ENCODE data around the gene LYZL4.

Gene LYZL4

GRCh38 chr3:42375121-42375800 is 35.1 kb downstream of the LYZL4 start:
- DNase-seq: no peak

- peak in 13 of 51 donors; percentile 2 to 47 (median 15) for DNase-seq
Observed at GRCh38 chr3:42371776-42372175, 38.6 kb downstream of the LYZL4 start.

- no peak for DNase-seq
Observed at GRCh38 chr3:42369832-42370231, 40.6 kb downstream of the LYZL4 start.

- peak in 21 of 51 donors; percentile 2 to 63 (median 24) for DNase-seq
Observed at GRCh38 chr3:42369304-42369703, 41.1 kb downstream of the LYZL4 start.

- no peak for DNase-seq
Observed at GRCh38 chr3:42368861-42369260, 41.5 kb downstream of the LYZL4 start.

- DNase-seq: no peak
Observed at GRCh38 chr3:42367903-42368302, 42.5 kb downstream of the LYZL4 start.

GRCh38 chr3:42366550-42366949 is 43.9 kb downstream of the LYZL4 start:
- DNase-seq: no peak

- DNase-seq: no peak
Observed at GRCh38 chr3:42357335-42357734, 53.1 kb downstream of the LYZL4 start.

GRCh38 chr3:42355612-42356011 is 54.8 kb downstream of the LYZL4 start:
- no peak for DNase-seq

GRCh38 chr3:42353631-42354030 is 56.8 kb downstream of the LYZL4 start:
- no peak for DNase-seq

GRCh38 chr3:42351207-42351606 is 59.2 kb downstream of the LYZL4 start:
- DNase-seq: no peak

- no peak for DNase-seq
Observed at GRCh38 chr3:42349765-42350594, 60.4 kb downstream of the LYZL4 start.

- DNase-seq: no peak
Observed at GRCh38 chr3:42347928-42348327, 62.5 kb downstream of the LYZL4 start.
